ENCODE measurements around the gene MMP2.

The MMP2 gene

DNA sequence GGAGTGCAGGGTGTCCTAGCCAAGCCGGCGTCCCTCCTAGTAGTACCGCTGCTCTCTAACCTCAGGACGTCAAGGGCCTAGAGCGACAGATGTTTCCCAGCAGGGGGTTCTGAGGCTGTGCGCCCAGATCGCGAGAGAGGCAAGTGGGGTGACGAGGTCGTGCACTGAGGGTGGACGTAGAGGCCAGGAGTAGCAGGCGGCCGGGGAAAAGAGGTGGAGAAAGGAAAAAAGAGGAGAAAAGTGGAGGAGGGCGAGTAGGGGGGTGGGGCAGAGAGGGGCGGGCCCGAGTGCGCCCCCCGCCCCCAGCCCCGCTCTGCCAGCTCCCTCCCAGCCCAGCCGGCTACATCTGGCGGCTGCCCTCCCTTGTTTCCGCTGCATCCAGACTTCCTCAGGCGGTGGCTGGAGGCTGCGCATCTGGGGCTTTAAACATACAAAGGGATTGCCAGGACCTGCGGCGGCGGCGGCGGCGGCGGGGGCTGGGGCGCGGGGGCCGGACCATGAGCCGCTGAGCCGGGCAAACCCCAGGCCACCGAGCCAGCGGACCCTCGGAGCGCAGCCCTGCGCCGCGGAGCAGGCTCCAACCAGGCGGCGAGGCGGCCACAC is at the start of gene MMP2:
MMP2 (plus strand) TSS at position 372 of the 603 bp plus-strand sequence. CDS start 282 bp downstream, outside the sequence.
- DNase-seq (ENCODE audit: low read depth, low spot score), result no peak

DNA sequence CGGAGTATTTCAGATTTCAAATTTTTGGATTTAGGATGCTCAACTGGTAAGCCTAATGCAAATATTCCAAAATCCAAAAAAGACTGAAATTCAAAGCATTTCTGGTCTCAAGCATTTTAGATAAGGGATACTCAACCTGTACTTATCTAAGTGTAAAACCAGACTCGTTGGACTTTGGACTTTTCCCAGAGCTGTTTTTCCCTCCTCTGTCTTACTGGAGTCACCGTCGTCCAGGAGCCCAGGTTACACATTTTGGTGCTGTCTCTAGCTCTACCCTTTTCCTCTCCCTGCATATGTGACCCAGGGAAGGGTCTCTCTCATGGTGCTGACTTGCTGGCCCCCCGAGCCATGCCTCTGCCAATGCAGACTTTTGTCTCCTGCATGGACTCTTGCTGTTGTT is 46.0 kb upstream of the MMP2 start:
- no peak for DNase-seq (ENCODE audit: low read depth, low spot score)

DNA sequence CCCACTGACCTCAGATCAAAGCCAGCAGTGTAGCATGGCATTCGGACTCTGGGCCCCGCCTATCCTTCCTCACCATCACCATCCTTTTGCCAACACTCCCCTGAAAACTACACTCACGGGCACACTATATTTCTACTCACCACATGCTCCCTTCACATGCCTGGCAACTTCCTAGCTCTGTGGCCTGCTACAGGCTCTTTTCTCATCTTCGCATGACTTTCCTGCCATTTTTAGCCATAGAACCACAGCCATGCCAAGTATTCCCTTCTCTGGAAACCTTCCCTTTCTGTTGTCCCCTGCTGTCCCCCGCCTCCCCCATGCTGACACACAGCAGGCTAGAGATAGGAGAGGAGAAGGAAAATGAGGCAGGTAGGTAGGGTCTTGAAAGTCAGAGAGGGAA is 45.5 kb upstream of the MMP2 start:
- DNase-seq (ENCODE audit: low read depth, low spot score), result no peak

GRCh38 chr16:55434000-55434399 is 45.0 kb upstream of the MMP2 start:
- DNase-seq (ENCODE audit: low read depth, low spot score), result no peak

DNA sequence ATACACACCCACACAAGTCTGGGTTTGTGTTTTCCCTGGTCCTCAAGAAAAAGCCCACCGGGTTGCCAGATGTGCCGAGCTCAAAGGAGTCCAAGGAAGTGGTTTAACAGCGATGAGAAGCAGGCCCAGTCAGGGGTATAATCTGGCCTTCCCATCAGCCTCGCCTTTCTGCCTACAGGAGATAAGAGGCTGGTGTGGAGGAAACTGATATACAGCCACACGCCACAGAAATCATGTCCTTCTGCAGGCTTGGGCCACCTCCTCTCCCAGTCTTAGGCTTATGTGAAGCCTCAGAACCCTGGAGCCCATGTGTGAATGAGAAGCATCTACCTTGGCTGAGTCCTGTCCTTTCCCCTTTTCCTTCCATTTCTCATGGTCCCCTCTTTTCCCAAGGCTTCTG is 43.6 kb upstream of the MMP2 start:
- no peak for DNase-seq (ENCODE audit: low read depth, low spot score)

DNA sequence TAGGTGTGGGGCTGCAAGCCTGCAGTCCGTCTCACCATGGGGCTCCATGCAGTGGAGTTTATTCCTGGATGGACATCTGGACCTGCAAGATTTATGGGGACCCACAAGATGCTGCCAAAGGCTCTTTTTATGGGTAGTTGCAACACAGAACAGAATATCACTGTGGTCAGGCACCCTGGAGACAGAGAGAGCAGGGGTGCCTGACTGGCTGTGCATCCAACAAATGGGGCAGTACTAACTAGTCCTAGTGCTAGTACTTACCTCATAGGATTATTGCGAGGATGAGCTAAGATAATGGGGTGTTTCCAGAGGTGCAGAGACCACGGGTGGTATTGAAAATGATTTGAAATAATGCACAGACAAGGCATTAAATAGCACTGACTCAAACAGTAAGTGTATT is 42.4 kb upstream of the MMP2 start:
- DNase-seq (ENCODE audit: low read depth, low spot score), result no peak

DNA sequence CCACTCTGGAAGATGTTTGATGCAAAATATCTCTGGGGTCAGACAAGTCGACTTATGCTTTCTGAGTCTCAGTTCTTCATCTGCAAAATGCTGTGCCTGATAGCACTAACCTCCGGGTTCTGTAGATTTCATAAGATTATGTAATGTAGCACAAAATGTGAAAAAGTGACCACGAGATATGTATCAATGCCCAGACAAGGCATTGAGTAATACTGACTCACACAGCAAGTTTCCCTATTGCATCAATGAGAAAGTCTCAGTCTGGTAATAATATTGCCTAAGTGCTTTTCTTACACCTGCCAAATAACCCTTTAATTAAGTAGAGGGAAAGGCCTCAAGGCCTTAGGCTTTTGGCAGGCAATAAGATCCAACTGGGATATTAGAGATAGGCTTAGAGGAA is 41.4 kb upstream of the MMP2 start:
- no peak for DNase-seq (ENCODE audit: low read depth, low spot score)

- DNase-seq (ENCODE audit: low read depth, low spot score), result no peak
Measured at GRCh38 chr16:55438281-55438680, 40.7 kb upstream of the MMP2 start.

GRCh38 chr16:55439101-55439690 is 39.8 kb upstream of the MMP2 start:
- DNase-seq (ENCODE audit: low read depth, low spot score), result no peak

- no peak for DNase-seq (ENCODE audit: low read depth, low spot score)
Measured at GRCh38 chr16:55443434-55444346, 35.3 kb upstream of the MMP2 start.

GRCh38 chr16:55444754-55445485 is 34.1 kb upstream of the MMP2 start:
- DNase-seq (ENCODE audit: low read depth, low spot score), result no peak

DNA sequence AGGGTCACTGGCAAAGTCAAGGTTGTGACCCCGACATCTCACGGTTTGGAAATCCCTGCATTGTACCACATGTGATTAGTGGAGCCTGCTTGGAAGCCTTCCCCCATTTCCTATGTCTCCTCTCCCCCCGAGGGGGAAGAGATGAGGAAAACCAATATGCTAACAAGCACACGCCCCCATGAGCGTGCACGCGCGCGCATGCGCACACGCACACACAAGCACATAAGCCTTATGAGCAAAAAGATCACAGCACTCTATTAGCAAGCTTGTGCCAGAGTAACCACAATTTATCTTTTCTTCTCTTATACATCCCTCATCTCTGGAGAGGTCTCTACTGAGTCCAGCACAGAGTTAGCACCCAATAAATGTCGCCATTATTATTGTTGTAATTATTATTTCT is 31.8 kb upstream of the MMP2 start:
- no peak for DNase-seq (ENCODE audit: low read depth, low spot score)

GRCh38 chr16:55452996-55453395 is 26.0 kb upstream of the MMP2 start:
- DNase-seq (ENCODE audit: low read depth, low spot score), result no peak

DNA sequence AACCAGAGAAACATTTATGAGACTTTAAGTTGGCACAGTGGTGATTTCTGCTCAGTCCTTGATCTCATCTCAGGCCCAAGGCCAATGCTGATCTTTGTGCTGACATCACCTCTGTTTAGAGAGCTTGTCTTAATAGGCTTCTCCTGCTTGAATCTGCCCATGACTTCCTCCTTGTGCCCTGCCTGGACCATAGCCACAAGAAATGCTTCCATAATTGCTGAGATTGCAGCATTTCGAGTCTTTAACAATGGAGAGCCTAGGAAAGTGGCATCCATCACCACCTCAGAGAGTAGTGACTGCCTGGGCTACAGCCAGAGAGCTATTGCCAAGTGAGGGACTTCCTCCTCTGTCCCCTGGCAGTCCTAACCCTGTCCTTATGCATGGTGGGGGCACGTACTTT is 25.1 kb upstream of the MMP2 start:
- DNase-seq (ENCODE audit: low read depth, low spot score), result no peak

DNA sequence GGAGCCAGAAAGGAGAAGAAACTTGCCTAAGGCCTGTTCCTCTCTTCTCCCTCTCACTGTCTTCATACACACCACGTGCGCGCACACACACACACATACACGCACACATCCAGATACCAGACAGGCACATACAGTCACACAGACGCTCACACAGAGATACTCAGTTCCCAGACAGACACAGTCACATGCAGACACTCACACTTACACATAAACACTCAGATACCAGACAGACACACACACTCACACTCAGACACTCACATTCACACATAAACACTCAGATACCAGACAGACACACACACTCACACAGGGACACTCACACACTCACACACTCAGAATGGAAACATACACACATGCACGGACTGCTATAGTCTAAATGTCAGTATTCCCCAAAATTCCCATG is 24.1 kb upstream of the MMP2 start:
- DNase-seq (ENCODE audit: low read depth, low spot score), result no peak

DNA sequence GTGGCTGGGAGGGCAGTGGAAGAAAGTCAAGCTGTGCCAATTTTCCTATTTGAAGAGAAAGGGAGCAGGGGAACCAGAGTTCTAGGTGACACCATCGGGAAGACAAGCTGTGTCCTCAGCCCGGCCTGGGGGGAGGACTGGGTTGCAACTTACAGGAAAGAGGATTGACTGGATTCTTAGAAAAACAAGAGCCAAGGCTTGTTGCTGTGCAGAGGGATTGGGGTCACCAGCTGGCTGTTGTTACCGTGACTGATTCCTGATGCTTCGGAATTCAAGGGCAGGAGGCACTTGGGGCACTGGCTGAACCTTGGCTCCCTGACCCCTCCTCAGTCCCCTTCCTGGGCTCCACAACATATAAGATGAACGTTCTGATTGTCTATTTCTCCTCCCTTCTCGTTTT is 16.8 kb upstream of the MMP2 start:
- DNase-seq (ENCODE audit: low read depth, low spot score), result no peak

DNA sequence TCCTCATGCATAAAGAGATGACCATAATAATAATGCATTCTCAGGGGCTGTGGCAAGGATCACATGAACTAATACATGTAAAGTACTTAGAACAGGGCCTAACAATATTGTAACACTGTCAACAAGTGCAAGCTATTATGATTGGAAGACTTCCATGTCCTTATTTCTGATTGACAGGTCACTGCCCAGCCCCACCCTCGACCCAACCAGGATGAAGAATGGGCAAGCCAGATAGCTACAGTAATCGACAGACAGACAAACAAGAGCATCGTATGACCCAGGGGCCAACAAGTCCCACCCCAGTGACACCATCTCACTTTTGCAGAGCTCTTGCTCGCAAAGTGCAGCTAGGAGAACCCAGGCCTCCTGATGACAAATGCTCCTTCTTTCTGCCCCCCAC is 14.6 kb upstream of the MMP2 start:
- no peak for DNase-seq (ENCODE audit: low read depth, low spot score)

DNA sequence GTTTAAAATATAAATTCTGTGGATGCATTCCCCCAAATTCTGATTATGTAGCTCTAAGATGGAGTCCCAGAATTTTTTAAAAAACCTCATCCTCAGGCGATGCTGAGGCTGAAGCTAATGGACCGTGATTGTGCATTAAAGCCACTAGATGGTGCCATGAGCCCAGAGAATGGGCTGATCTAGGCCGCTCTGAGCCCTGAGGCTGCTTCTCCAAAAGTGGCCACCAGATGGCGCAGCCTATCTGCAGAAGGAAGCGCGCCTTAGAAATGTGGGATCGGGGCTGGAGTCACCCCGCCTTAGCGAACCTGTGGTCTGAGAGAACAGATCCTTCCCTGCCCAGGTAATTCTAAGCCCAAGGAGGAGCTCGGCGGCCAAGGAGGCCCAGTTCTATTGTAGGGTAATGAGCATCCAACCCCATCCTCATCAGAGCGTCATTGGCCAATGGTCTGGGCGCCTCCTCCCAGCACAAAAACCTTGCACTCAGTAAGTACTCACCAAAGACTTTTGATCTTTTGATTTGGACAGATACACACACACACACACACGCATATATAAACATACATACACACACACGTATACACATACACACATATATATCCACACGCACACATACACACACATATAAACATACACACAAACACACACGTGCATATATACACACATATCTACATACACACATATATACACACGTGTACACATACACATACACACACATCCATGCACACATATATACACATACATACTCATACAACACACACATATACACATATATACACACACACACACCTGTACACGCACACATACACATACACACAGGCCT is 13.7 kb upstream of the MMP2 start:
- peak; percentile 68 for DNase-seq (ENCODE audit: low read depth, low spot score)

DNA sequence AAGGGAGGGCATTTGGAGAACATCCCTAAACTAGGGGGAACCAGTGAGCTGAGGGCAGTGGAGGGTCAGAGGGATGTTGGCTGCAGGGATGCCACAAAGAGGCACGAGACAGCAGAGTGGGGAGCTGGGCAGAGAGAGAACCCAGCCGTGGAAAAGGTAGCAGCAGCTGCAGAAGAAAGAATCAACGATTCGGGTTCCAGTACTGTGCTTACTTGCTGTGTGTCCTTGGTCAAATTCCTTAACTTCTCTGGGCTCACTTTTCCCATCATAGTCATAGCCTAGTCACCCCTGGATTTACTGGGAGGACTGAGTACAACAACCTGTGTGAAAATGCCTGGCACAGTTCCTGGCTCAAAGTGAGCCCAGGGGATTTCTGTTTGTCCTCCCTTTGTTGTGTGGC is 12.8 kb upstream of the MMP2 start:
- no peak for DNase-seq (ENCODE audit: low read depth, low spot score)

DNA sequence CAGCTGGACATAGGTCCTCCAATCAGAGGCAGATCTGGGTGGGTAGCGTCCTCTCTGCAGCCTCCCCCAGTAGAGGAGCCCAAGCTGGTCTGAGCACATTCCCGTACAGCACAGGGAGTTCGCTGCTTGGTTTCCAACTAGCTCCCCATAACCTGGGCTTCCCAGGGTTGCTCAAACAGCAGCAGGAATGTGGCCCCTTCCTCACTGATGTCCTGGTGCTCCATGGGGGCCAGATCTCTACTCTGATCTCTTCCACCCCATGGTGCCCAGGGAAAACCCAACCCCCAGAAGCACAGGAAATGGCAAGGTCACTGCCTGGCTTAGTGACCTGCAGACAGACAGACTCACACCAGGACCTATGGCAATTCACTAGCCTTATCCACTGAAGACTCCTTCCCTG is 11.1 kb upstream of the MMP2 start:
- DNase-seq (ENCODE audit: low read depth, low spot score), result no peak

- DNase-seq (ENCODE audit: low read depth, low spot score), result no peak
Measured at GRCh38 chr16:55468352-55468990, 10.5 kb upstream of the MMP2 start.
